H1 (cell line): ENCODE measurements around the gene ARHGAP10. TPM values are rescaled to one million over a fixed set of nuclear protein-coding genes. Genes with fewer than 3 reads are reported as not detected.

Experiments used
- CHD7 ChIP-seq: fragments of 300-600 bp; sonication (generic); IDR thresholded peaks from 2 replicates; pipeline ENCODE4 v1.7.1; 2012; ENCODE audit warnings: low read length, moderate library complexity, mild to moderate bottlenecking, inconsistent platforms; ENCODE audit not compliant: insufficient replicate concordance
- E2F6 ChIP-seq: IDR thresholded peaks from 2 replicates; pipeline ENCODE4 v1.6.1; 2012; ENCODE audit warnings: inconsistent platforms
- GTF2F1 ChIP-seq: IDR thresholded peaks from 2 replicates; pipeline ENCODE4 v1.6.1; 2012; ENCODE audit warnings: low read depth, low read length, improper control_type of control experiment, borderline replicate concordance
- MAFK ChIP-seq: IDR thresholded peaks from 2 replicates; pipeline ENCODE4 v1.6.1; 2012; ENCODE audit warnings: low read depth, mild to moderate bottlenecking, improper control_type of control experiment, low read length
- NANOG ChIP-seq: IDR thresholded peaks from 2 replicates; pipeline ENCODE4 v1.6.1; 2011; ENCODE audit warnings: low read length, low read depth, mild to moderate bottlenecking, inconsistent platforms; ENCODE audit not compliant: insufficient read depth, poor library complexity, severe bottlenecking
- TBP ChIP-seq: IDR thresholded peaks from 2 replicates; pipeline ENCODE4 v1.6.1; 2011; ENCODE audit warnings: low read depth, low read length, improper control_type of control experiment
- polyA plus RNA-seq, 7 experiments: library from polyadenylated mRNA; depleted of rRNA in 3 of 7; stranded (reverse) in 5 of 7; unstranded in 2 of 7; fragments of >200 nt in 5 of 7; fragments of 200-250 nt in 2 of 7; gene quantifications; 1 replicate in 5 of 7; 2 replicates in 1 of 7; 4 replicates in 1 of 7; pipeline versions ENCODE4 v1.2.1 to v1.2.3, GENCODE V29; 2011 to 2013; ENCODE audit warnings: missing spikeins in 2 of 7, mixed read lengths in 2 of 7
- total RNA-seq: library from RNA; stranded (reverse); fragmentation: NEBNext Ultra II Directional; extraction: Animal tissue kit (Norgen Biotek cat#: 25700); gene quantifications from 2 replicates; pipeline ENCODE4 v1.2.1, GENCODE V29; 2021

Gene ARHGAP10
- total and polyA plus RNA-seq, 2 of the 8 experiments (the other 6 are each of a cell fraction or from before 2014, with no cell fraction given), result 3.7 to 6.1 TPM

GRCh38 chr4:147727476-147728028 lies 4.3 kb upstream of the ARHGAP10 start (continued):
- TF ChIP-seq CHD7, result no peak
- no peak for TF ChIP-seq E2F6
- TF ChIP-seq NANOG, result no peak
- no peak for TF ChIP-seq MAFK
- no peak for TF ChIP-seq TBP
- TF ChIP-seq GTF2F1, result no peak
